Germinal center (tissue), 1 donor: Measurements from ENCODE around the gene KLF7.
"Not testable (repeated sequence)": the region's sequence is repeated elsewhere in the genome, so short reads cannot be mapped to it uniquely, and the experiment has no call there.

ENCODE experiments used
- DNase-seq: peaks from one replicate; pipeline ENCODE4 v3.0.0; 2012; ENCODE audit warnings: mixed read lengths, low spot score

The KLF7 gene

GRCh38 chr2:207061181-207061580, 104.6 kb downstream of the KLF7 start:
- no peak for DNase-seq

GRCh38 chr2:207055257-207055656, 110.5 kb downstream of the KLF7 start:
- no peak for DNase-seq

- no peak for DNase-seq
Observed at GRCh38 chr2:207054521-207054920, 111.2 kb downstream of the KLF7 start.

DNA sequence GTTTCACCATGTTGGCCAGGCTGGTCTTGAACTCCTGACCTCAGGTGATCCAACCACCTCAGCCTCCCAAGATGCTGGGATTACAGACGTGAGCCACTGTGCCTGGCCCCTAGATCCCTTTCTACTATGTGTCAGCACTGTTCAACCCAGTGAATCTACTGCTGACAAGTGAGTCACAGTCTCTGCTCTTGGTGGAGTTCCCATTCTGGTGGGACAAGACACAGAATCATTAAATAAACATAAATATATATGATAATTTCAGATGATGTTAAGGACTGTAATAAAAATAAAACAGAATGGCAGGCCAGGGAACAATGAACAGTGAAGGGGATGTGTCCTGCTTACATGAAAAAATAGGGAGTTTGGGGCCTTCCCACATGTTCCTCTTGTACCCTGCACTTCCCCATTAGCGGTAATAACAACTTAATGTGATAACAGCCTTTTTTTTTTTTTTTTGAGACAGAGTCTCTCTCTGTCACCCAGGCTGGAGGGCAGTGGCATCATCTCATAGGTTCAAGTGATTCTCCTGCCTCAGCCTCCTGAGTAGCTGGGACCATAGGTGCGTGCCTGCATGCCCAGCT, 114.3 kb downstream of the KLF7 start:
- DNase-seq: no peak

- DNase-seq: no peak
Observed at GRCh38 chr2:207049122-207049521, 116.6 kb downstream of the KLF7 start.

GRCh38 chr2:207048416-207048815, 117.3 kb downstream of the KLF7 start:
- no peak for DNase-seq

DNA sequence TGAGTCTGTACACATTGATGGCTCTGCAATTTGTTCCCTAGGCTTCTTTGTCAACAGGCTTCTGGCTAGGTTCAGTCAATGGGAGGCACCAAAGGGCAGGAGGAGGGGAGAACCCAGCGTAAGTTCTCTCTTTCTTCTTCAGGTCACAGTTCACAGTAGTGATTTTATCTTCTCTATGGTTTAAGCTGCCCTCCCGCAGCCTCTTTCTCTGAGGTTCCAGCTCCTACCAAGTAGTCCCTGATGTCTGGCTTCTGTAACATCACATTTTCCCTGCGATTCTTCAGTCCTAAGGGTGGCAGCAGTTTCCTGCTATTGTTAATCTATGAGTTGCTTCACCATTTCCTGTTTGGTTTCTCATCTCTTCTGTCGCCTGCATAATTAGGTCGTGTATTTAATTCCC, 119.0 kb downstream of the KLF7 start:
- DNase-seq: no peak

DNA sequence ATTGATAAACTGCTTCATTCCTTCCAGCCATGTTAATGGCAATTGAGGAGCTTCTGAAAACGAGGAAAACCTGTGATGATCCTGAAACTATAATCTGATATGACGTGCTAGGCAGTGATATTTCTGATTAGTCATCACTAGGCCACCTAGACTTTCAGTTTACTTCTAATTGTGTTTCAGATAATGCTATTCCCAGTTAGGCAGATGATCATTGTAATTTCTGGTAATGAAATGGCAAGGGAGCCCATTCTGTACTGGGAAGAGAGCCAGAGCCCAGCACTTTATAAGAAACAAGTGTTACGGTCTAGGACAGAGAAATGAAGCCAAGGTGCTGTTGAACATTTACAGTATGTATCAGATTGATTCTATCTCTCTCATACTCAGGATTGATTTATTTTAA, 120.2 kb downstream of the KLF7 start:
- no peak for DNase-seq

GRCh38 chr2:207044379-207045362, 121.1 kb downstream of the KLF7 start:
- no peak for DNase-seq

DNA sequence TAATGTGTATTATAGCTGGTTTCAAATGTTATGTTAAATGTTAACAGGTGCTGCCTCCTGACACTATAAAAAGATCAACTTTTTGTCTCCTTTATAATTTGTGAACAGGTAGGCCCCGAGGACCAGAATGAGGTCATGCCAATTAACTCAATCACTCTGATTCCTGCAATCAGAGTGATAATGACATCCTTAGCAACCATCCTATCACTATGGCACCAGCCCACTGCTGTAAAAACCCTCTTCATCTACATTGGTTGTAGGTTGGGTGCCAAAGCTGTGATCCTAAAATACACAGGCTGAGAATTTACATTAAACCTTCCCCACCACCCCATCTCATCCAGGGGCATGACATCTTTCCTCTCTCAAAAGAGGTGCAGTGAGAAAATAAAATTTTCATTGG, 122.9 kb downstream of the KLF7 start:
- DNase-seq: no peak

DNA sequence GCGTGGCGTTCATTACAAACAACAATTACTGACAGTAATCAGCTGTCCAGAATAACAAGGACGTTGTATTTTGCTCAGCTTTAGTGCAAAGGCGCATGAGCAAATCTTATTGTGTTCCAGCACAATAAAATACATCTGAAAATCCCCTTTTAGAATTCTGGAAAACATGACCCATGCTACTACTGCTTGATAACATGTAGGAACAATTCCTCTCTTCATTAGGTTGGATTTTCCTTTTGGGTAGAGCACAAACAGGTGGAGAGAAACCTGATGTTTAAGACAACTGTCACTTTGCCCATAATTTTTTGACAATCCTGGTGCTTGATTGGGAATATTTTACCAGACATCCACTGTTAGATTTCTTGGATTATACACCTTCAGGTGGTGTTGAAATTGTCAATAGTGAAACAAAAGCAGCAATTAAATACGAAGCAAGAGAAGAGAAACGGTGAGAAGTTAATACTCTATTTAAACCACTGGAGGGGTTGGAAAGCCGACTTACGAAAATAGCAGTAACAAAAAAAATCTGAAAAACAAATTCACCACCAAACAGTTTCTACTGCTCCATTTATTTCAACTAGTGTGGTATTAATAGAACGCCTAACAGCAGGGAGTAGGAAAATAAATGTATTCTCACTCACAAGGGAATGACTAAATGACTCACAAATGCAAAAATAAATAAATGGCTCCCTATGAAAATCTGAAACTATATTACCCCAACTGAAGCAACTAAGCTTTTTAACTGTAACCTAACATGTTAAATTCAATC, 123.8 kb downstream of the KLF7 start:
- no peak for DNase-seq

GRCh38 chr2:207041279-207041678, 124.5 kb downstream of the KLF7 start:
- no peak for DNase-seq

- DNase-seq: no peak
Observed at GRCh38 chr2:207040696-207041095, 125.1 kb downstream of the KLF7 start.

DNA sequence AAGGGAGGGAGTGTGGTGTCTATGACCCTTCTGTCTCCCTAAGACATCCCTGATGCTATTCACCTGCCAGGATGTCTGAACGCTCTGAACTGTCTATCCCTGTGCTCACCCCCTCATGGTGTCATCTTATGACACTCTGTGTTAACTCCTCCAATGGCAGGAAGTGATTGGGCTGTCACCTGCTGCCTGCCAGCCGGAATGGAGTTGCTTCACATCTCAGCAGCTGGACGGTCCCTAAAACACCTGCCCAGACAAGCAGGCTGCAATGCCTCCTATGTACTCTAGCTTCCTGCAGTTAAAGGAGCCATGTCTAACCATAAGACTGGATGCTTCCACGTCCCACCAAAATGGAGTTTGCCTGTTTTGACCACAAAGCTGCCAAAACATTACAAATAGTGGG, 126.5 kb downstream of the KLF7 start:
- DNase-seq: no peak

- no peak for DNase-seq
Observed at GRCh38 chr2:207038299-207038698, 127.4 kb downstream of the KLF7 start.

DNA sequence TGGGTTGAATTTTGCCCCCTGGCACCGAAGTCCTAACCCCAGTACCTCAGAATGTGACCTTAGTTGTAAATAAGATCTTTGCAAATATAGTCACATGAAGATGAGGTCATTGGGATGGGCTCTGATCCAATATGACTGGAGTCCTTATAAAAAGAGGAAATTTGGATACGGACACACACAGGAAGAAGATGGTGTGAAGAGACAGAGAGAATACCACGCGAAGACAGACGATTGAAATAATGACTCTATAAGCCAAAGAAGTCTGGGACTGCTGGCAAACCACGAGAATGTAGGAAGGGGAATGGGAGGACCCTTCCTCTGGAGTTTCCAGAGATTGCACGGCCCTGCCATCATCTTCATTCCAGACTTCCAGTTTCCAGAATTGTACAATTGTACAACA, 127.9 kb downstream of the KLF7 start:
- DNase-seq: no peak

GRCh38 chr2:207037023-207037422, 128.7 kb downstream of the KLF7 start:
- DNase-seq: not testable (repeated sequence)

DNA sequence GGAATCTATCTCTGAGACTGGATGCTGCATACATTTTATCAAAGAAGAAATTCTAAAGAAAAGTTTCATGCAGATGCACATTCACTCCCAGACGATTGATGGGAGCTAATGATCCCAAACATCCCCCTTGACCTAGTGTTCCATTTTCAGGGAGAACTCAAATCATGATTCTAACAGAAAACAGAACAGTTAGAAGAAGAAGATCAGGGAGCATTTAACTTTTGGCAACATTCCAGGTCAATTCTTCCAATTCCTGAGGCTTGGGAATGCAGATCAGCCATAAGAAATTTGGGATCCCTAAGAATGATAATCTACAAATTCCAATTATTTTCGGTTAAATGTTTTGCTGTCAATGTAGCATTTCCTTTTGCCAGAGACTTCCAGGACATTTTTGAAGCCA, 129.9 kb downstream of the KLF7 start:
- DNase-seq: no peak

DNA sequence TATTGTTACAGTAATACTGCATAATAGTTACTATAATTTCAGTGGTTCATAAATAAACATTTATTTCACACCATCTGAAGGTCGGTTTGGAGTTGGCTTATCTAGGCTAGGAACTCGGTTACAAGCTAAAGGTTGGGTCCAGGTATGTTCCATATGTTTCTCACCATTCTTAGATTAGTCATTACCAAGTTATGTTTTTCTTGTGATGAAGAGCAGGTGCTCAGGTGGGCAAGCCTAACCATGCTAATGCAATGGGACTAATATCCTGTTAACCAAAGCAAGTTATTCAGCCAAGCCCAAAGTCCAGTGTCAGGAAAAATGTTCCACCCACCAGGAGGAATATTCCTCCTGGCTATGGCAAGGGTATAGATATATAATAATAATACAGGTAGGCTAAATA, 133.3 kb downstream of the KLF7 start:
- no peak for DNase-seq
